ENCODE data around the gene SLC12A8. TPM values are rescaled to one million over a fixed set of nuclear protein-coding genes. Genes with fewer than 3 reads are reported as not detected.

SLC12A8 gene
- total and polyA plus RNA-seq, 3 donors from 2014 or later, result 10.3 to 21.0 (median 12.3) TPM

DNA sequence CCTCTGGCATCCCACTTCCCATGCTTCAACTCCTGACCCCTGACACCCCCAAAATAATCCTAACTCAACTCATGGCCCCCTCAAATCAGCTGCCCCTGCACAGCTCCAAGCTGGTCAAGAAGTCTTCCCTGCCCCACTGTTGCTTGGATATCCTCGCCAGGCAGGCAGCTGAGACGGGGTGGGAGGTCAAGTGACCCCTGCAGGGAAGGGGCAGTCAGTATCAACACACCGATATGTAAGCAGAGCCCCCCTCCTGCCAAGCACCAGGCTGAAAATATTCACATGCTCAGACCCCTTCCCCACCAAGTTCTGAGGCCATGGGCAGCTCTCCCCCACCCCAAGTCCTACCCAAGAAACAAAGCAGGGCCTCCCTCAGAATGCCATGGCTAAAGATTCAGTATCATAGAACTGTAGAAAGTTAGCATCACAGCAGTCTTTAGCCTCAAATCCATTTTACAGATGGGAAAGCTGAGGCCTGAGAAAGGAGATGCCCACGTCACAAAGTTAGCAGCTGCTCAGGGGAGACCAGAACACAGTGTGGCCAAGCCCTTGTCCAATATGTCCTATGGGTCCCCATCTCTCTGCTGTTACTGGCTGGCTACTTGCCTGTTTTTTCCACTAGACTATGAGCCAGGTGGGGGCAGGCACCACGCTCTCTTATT lies 67.8 kb downstream of the SLC12A8 start:
- intact Hi-C loops (cut with DNase I; ENCODE audit: low total_unique reads), result no loop called here
- H3K27ac ChIP-seq, result no peak overlapping the region
- H3K4me1 ChIP-seq, result peaks cover 38% of the 10 kb centered on the region
- TF ChIP-seq, protein P1, sequence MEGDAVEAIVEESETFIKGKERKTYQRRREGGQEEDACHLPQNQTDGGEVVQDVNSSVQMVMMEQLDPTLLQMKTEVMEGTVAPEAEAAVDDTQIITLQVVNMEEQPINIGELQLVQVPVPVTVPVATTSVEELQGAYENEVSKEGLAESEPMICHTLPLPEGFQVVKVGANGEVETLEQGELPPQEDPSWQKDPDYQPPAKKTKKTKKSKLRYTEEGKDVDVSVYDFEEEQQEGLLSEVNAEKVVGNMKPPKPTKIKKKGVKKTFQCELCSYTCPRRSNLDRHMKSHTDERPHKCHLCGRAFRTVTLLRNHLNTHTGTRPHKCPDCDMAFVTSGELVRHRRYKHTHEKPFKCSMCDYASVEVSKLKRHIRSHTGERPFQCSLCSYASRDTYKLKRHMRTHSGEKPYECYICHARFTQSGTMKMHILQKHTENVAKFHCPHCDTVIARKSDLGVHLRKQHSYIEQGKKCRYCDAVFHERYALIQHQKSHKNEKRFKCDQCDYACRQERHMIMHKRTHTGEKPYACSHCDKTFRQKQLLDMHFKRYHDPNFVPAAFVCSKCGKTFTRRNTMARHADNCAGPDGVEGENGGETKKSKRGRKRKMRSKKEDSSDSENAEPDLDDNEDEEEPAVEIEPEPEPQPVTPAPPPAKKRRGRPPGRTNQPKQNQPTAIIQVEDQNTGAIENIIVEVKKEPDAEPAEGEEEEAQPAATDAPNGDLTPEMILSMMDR (IDR thresholded peaks at IDR 0.05), result no peak
- TF ChIP-seq POLR2A (IDR thresholded peaks at IDR 0.05), result no peak
- no peaks in the 10 kb centered on the region for H3K36me3 ChIP-seq (ENCODE audit: low read depth, missing control alignments)
- no peaks in the 10 kb centered on the region for H3K9me3 ChIP-seq
- H3K4me3 ChIP-seq, result no peak overlapping the region
- whole genome bisulfite sequencing, 2 donors, result 85 to 88% methylated on average over 5 of the region's 5 CpGs
- H3K27me3 ChIP-seq, result no peaks in the 10 kb centered on the region
- DNase-seq, result no peak

DNA sequence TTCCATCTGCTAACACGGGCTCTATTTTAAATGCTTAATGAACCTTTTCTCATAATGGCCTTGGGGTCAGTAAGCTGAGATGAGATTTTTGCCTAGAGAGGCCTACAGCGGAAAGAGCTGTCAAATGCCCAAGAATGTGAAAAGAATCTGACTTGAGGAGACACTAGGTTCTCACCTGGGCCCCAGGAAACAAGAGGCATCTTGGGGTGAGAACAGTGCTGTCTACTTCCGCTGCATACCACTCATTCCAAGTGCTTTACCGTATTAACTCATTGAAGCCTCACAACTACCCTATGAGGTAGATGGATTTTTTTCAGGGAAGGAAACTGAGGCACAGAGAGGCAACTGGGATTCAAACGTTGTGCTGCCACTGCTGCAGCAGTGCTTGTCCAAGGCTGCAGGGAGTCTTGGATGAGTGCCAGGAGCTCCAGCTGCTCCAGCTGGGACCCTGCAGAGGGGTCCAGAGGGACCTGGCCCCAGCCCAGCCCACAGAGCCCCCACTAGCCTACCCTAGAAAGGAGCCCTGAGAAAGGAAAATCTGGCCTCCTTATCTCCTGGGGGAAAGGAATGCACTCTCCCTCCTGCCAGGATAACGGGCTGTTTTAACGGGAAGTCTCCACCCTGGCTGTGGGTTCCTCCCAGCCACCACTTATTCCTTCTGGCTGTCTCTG lies 68.4 kb downstream of the SLC12A8 start:
- Histone ChIP-seq H3K4me3 (no peak overlapping the region), H3K27ac (no peak overlapping the region), H3K36me3 (ENCODE audit: low read depth, missing control alignments) (no peaks in the 10 kb centered on the region), H3K4me1 (peaks cover 38% of the 10 kb centered on the region), H3K9me3 (no peaks in the 10 kb centered on the region), H3K27me3 (no peaks in the 10 kb centered on the region)
- WGBS, 2 donors, result 53 to 72% methylated on average over 5 to 7 of the region's 7 CpGs
- intact Hi-C loops (cut with DNase I; ENCODE audit: low total_unique reads), result no loop called here
- no peak for TF ChIP-seq POLR2A (IDR thresholded peaks at IDR 0.05)
- TF ChIP-seq, protein P1 (IDR thresholded peaks at IDR 0.05), result no peak
- no peak for DNase-seq

DNA sequence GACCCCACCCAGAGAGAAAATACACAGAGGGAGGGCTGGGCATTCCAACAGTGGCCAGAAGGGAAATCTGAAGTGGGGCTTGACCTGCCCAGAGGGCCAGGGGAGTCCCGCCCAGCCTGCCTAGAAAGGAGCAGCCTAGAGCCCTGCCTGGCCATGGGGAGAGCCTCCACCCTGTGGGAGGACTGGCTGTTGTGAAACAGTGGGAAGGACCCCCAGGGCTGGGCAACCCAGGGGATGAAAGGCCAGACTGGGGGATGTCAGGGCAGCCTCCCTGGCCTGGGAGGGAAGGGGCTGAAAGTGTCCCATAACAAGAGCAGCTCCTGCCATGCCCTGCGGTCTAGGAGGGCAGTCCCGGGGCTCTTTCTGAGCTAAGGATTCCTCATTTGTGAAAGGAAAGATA lies 69.0 kb downstream of the SLC12A8 start:
- intact Hi-C loops (cut with DNase I; ENCODE audit: low total_unique reads), result no loop called here
- H3K27ac ChIP-seq, result no peak overlapping the region
- WGBS, 2 donors, result 89 to 90% methylated on average over 1 to 3 of the region's 3 CpGs

DNA sequence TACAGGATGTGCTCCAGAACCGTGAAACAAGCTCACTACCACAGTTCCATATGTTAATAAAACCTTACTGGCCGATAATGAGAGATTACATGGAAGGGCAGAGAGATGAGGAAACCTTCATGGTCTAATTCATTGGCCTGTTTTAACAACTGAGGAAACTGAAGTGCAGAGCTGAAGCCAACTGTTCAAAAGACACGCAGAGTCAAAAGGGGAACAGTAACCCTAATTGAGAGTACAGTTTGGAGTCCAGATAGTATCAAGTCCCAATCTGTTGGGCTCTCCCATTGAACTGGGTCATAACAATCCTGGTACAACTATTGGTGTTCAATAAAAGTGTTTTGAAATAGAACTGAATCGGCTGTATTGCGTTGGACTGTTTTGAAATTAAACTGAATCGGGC lies 69.6 kb downstream of the SLC12A8 start:
- Histone ChIP-seq H3K36me3 (ENCODE audit: low read depth, missing control alignments) (no peaks in the 10 kb centered on the region), H3K4me3 (no peak overlapping the region), H3K27me3 (no peaks in the 10 kb centered on the region), H3K27ac (no peak overlapping the region), H3K4me1 (peaks cover 38% of the 10 kb centered on the region), H3K9me3 (no peaks in the 10 kb centered on the region)
- no peak for DNase-seq
- TF ChIP-seq, protein P1 (IDR thresholded peaks at IDR 0.05), result no peak
- no peak for TF ChIP-seq POLR2A (IDR thresholded peaks at IDR 0.05)
- intact Hi-C loops (cut with DNase I; ENCODE audit: low total_unique reads), result no loop called here
- WGBS, 2 donors, result 71 to 79% methylated on average over 6 of the region's 6 CpGs

More for the DNA sequence above, 69.0 kb downstream of the SLC12A8 start:
- no peaks in the 10 kb centered on the region for H3K27me3 ChIP-seq
- no peak for DNase-seq
- no peaks in the 10 kb centered on the region for H3K9me3 ChIP-seq
- H3K36me3 ChIP-seq (ENCODE audit: low read depth, missing control alignments), result no peaks in the 10 kb centered on the region
- TF ChIP-seq, protein P1 (IDR thresholded peaks at IDR 0.05), result no peak
- TF ChIP-seq POLR2A (IDR thresholded peaks at IDR 0.05), result no peak
- no peak overlapping the region for H3K4me3 ChIP-seq
- peaks cover 38% of the 10 kb centered on the region for H3K4me1 ChIP-seq
